IPS-18c (cell line): ENCODE data around the gene ZNF574.

Source experiments
- H3K4me3 ChIP-seq: 2 replicates; pipeline ENCODE4 v1.7.0; 2013; ENCODE audit warnings: low read depth, mild to moderate bottlenecking, low read length, moderate library complexity; ENCODE audit not compliant: insufficient read depth
- H3K9me3 ChIP-seq: one replicate; pipeline ENCODE4 v1.6.1; 2013; ENCODE audit warnings: mild to moderate bottlenecking, low read length, moderate library complexity; ENCODE audit not compliant: control insufficient read depth, insufficient read depth

The ZNF574 gene

GRCh38 chr19:42052241-42052863, 23.6 kb upstream of the ZNF574 start:
- Histone ChIP-seq H3K4me3 (no peak overlapping the region), H3K9me3 (no peaks in the 10 kb centered on the region)

DNA sequence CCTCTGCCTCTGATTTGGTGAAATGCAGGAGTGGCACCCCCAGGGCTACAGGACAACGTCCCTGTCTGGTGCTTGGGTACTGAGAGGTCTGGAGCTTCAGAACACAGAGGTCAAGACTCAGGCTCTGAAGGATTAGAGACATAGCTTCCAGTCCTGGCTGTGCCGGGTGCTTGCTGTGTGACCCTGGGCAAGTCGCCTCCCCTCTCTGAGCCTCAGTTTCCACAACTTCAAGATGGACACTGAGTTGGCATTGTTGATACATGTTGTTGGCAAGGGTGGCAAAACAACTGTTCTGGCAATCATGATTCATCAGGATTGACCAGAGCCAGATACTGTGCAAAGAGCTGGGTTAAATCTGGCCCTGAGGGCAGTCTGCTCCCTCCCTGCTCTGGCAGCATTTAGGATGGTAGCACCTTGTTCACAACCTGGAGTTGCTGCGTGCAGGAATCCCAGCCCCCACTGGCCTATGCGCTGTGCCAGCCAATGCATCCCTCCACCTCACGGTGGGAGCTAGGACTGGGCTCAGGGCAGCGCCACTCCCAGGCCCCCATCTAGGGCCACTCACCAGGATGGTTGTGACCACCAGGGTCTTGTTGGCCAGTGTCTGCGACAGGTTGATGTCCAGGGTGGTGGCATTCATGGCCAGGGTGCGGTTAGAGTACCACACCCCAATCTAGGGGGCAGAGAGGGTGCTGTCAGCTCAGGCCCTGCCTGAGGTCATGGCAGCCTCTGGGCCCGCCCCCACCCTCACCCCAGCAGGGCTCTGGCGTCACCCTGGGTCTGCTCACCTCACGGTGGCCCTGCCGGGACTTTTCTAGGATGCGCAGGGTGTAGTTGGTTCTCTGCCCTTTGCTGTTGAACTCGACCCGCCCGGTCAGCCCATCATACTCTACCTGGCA, 22.7 kb upstream of the ZNF574 start:
- no peak overlapping the region for H3K4me3 ChIP-seq

GRCh38 chr19:42054205-42054604, 21.8 kb upstream of the ZNF574 start:
- H3K4me3 ChIP-seq = no peak overlapping the region
- H3K9me3 ChIP-seq = no peaks in the 10 kb centered on the region

More for the DNA sequence above, 22.7 kb upstream of the ZNF574 start:
- H3K9me3 ChIP-seq = no peaks in the 10 kb centered on the region

DNA sequence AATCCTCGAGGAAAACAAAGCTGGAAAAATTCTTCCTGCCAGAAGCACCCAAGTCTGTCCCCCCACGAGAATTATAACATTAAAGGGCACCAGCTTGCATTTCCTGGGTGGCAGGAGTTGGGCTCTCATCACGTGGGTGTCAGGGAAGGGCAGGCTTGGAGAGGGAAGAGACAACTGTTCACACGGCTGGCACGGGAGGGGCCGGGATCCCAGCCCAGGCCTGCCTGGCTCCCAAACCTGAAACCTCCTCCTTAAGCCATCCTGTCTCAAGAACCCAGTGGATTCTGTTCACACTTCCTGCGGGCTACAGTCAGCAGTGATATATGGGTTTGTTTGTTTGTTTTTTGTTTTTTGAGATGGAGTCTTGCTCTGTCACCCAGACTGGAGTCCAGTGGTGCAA, 18.1 kb upstream of the ZNF574 start:
- Histone ChIP-seq H3K9me3 (no peaks in the 10 kb centered on the region), H3K4me3 (no peak overlapping the region)

DNA sequence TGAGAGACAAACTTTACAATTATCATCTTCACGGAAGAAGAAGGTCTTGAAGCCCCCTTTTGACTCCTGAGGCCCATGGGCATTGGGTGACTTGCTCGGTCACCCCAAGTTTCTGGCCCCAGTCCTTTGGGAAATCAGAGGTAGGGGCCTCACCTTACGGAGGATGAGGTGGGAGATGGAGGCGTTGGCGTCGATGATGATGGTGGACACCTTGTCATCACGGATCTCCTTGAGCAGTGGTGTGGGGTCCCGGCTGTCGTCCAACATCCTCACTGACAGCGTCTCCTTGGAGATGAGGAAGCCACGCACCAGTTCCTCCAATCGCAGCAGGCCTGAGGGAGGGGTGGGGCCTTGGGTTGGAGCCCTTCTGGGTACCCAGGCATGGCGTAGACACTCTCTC, 16.8 kb upstream of the ZNF574 start:
- H3K4me3 ChIP-seq = no peak overlapping the region
- no peaks in the 10 kb centered on the region for H3K9me3 ChIP-seq

- no peak overlapping the region for H3K4me3 ChIP-seq
- H3K9me3 ChIP-seq = no peaks in the 10 kb centered on the region
These were observed 15.8 kb upstream of the ZNF574 start for GRCh38 chr19:42060117-42060516.

DNA sequence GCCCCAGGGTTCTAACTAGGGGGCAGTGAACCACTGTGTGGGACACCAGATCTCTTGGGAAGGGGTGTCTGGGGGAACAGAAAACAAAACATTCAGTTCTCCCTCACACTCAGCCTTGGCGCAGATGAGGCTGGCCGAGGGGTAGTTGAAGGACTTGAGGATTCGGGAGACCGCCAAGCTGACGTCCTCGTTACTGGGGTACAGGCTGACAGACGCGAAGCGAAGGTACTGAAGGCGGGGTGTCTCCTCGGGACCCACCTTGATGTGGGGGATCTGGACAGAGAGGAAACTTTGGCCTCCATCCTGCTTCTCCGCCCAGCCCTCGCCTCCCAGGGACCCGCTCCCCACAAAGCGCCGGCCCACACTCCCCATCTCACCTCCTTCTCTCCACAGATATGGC, 13.6 kb upstream of the ZNF574 start:
- no peak overlapping the region for H3K4me3 ChIP-seq
- H3K9me3 ChIP-seq = no peaks in the 10 kb centered on the region

DNA sequence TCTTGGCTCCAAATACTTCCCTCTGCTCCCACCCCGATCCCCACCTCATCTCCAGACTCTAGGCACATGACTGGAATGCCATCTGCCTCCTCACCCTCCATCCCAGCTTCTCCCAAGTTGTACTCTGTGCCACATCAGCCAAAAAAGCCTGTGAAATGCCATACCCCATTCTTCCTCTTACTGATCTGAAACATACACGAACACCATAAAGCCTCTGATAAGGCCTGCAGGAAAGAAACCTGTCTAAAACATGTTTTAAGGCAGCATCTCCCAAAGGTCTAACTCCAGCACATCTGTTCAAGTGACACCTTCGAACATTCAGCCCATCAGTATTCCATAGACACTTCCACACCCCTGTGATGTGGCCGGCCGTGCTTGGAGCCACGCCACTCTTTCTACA, 11.5 kb upstream of the ZNF574 start:
- peaks cover 2% of the 10 kb centered on the region for H3K9me3 ChIP-seq
- no peak overlapping the region for H3K4me3 ChIP-seq

DNA sequence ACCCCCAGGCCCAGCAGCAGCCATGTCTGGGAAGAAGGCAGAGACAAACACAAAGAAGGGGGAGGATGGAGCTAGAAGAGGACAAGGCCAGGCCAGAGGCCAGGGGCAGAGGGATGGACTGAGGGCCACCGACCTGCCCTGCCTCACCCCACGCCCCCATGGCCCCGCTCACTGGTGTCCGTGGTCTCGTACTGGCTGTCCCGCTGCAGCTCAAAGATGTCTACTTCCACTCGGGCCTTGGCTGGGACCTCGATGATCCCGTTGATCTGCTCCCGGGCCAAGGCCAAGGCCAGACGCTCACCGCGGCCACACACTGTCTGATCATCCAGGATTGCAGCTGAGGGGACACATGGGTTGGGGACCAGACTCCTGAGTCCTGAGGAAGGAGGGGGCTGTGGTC, 10.9 kb upstream of the ZNF574 start:
- no peak overlapping the region for H3K4me3 ChIP-seq

GRCh38 chr19:42065511-42065910, 10.5 kb upstream of the ZNF574 start:
- peaks cover 2% of the 10 kb centered on the region for H3K9me3 ChIP-seq

More for the DNA sequence above, 10.9 kb upstream of the ZNF574 start:
- peaks cover 2% of the 10 kb centered on the region for H3K9me3 ChIP-seq

DNA sequence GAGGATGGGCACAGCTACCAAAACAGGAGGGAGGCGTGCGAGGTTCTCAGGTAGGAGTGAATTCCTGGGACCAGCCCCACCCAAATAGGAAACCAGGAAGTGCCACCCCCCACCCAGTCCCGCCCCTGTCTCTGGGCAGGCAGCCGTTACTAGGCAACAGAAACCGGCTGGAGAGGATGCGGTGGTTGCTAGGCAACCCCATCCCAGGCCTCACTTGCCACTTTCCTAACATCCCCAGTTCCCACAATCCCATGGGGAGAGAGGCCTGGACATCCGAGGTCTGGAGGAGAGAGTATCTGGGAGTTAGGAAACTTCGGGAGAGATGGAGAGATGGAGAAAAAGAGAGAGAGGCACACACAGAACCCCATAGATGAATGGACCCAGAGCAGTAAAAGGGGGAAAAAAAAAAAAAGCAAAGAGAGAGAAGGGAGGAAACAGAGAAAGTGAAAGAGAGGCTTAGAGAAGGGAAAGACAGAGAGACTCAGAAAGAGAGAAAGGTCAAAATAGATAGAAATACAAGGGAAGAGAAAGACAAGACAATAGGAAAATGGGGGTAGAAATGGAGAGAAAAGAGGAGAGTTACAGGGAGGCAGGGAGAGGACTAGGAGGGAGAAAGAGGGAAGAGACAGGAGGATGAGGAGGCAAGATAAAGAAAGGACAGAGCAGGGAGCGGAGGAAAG, 9.8 kb upstream of the ZNF574 start:
- H3K9me3 ChIP-seq = peaks cover 2% of the 10 kb centered on the region
- H3K4me3 ChIP-seq = no peak overlapping the region

More at GRCh38 chr19:42065511-42065910, 10.5 kb upstream of the ZNF574 start:
- H3K4me3 ChIP-seq = no peak overlapping the region

DNA sequence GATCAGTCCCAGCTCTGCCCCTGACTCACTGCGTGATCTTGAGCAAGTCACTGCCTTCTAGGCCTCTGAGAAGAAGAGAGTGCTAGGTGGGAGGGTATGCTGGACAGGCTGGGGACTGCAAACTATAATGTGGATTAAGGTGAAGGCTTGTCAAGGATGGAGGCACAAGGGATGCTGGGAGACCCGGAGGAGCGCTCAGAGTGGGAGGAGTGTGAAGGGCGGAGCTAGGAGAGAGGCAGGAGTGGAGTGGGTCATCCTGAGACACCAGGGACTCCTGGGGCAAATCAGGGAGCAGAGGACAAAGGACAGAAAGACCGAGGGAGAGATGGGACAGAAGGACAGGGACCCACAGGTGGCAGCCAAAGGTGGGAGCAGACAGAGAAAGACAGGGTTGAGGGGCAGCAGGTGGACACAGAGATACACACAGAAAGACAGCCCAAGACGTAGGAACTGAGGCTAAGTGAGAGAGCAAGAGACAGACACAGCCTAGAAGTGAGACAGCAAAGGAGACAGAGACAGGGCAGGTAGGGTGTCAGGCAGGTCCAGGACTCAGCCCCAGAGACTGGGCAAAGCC, 8.6 kb upstream of the ZNF574 start:
- H3K9me3 ChIP-seq = peaks cover 2% of the 10 kb centered on the region
- H3K4me3 ChIP-seq = peak overlapping the region; percentile 69; the same call in 1 of the 2 replicates

GRCh38 chr19:42068361-42068755, 7.6 kb upstream of the ZNF574 start:
- Histone ChIP-seq H3K4me3 (peak overlapping the region; percentile 69), H3K9me3 (peaks cover 2% of the 10 kb centered on the region)

DNA sequence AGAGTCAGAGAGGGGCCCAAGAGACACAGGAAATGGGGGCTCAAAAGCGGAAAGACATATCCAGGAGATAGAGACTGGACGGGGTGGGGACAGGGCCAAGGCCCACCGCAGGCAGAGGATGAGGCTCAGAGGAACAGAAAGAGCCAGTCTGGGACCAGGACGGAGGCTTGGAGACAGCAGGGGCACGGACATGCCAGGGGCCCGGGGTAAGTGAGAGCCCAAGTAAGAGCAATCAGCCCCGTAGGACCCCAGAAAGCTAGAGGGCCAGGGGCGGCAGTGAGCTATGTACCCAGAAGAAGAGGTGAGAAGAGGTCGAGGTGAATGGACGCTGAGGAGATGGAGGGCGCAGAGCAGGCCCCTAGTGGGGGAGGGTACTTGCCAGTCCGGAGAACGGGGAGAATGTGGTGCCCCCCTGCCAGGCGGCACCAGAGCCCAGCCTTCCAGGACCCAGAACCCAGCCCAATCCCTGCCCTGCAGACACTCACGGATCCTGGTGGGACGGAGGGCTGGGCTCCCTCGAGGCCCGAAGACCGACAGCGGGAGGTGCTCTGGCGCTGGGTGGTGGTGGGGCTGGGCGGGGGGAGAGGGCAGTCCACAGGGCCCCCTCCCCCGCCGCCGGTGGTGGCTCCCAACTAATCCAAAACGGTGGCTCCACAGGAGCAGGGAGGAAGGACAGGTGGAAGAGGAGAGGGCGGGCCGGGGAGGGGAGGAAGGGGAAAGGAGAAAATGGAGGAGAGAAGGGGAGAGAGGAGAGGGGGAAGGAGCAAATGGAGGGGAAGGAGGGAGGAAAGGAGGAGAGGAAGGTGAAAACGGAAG, 7.0 kb upstream of the ZNF574 start:
- Histone ChIP-seq H3K9me3 (peaks cover 2% of the 10 kb centered on the region), H3K4me3 (peak overlapping the region; percentile 69)

DNA sequence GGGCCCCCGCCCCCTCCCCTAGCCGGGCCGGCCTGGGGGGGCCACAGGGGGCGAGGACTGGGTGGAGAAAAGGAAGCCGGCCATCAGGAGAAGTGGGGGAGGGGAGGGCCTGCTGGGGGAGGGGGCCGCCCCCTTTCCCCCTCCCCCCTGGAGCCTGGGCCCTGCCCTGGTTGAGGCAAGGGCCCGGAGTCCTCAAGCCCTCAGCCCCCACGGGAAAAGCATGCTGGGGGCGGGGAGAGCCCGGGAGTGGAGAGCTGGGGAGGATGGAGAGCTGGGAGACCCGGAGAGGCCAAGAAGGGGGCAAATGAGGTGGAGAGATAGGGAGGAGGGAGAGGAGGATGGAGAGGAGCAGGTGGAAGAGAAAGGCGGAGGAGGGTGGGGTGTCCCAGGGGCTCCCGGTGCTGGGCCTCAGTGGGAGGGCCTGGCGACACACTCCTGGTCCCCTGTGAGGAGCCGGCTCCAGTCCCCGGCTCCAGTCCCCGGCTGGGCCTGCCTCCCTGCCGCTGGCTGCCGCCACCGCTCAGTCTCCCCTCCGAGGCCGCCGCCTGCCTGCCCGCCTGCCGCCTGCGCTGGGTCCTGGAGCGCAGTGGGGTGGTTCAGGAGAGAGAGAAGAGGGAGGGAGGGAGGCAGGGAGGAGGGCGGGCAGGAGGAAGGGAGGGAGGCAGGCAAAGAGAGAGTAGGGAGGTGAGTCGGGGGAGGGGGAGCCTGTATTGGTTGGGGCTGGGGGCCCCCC, 6.2 kb upstream of the ZNF574 start, which contains the start of gene GRIK5:
TSS of gene GRIK5 (minus strand) at position 588 of the 733 bp plus-strand sequence. CDS start 4,436 bp downstream, outside the sequence.
- Histone ChIP-seq H3K4me3 (peak within 1 kb of the TSS; percentile 69), H3K9me3 (peaks cover 2% of the 10 kb centered on the region)

GRCh38 chr19:42071247-42071646, 4.7 kb upstream of the ZNF574 start:
- peaks cover 2% of the 10 kb centered on the region for H3K9me3 ChIP-seq

More at GRCh38 chr19:42071247-42071646, 4.7 kb upstream of the ZNF574 start:
- no peak overlapping the region for H3K4me3 ChIP-seq
